Gastroesophageal sphincter (tissue), 4 donors: Measurements from ENCODE around the gene AGPAT1. TPM values are rescaled to one million over a fixed set of nuclear protein-coding genes. Genes with fewer than 3 reads are reported as not detected.

Experiments used
- ATAC-seq: fragments of 150-250 bp; one replicate; pipeline ENCODE4 v1.9.1; 2016; ENCODE audit warnings: mild to moderate bottlenecking, moderate library complexity
- H3K27ac ChIP-seq, 4 donors: fragments of 200-600 bp; sonication (generic) in 3 of 4; 1 replicate in 3 of 4; 2 replicates in 1 of 4; pipeline ENCODE4 v1.5.1; 2016 to 2019
- H3K27me3 ChIP-seq: fragments of 200-600 bp; sonication (generic); one replicate; pipeline ENCODE4 v1.5.1; 2019
- H3K36me3 ChIP-seq, 2 donors: fragments of 200-600 bp; sonication (generic); one replicate each; pipeline ENCODE4 v1.5.1; 2019; ENCODE audit warnings: control low read depth in 1 of 2
- H3K4me1 ChIP-seq, 3 donors: fragments of 200-600 bp; sonication (generic); 1 replicate in 2 of 3; 2 replicates in 1 of 3; pipeline ENCODE4 v1.5.1; 2016 to 2019; ENCODE audit warnings: control low read depth in 2 of 3
- H3K4me3 ChIP-seq, 2 donors: fragments of 200-600 bp; sonication (generic); one replicate each; pipeline ENCODE4 v1.5.1; 2019; ENCODE audit warnings: mild to moderate bottlenecking in 1 of 2, moderate library complexity in 1 of 2
- H3K9me3 ChIP-seq, 3 donors: fragments of 200-600 bp; sonication (generic); one replicate each; pipeline ENCODE4 v1.5.1; 2017 to 2019; ENCODE audit warnings: control low read depth in 2 of 3
- EP300 ChIP-seq: sonication (generic); formaldehyde crosslinking; IDR thresholded peaks from one replicate; pipeline ENCODE4 v1.6.1; 2017; ENCODE audit warnings: antibody characterized with exemption, mild to moderate bottlenecking
- POLR2A ChIP-seq, 2 donors: fragments of 450-650 bp; IDR thresholded peaks; one replicate each; pipeline ENCODE4 v1.6.1; 2017; ENCODE audit warnings: antibody characterized with exemption in 2 of 2, mild to moderate bottlenecking in 2 of 2, moderate library complexity in 1 of 2
- POLR2AphosphoS5 ChIP-seq: sonication (generic); formaldehyde crosslinking; IDR thresholded peaks from one replicate; pipeline ENCODE4 v1.6.1; 2017; ENCODE audit warnings: antibody characterized with exemption
- WGBS, 2 donors: methylation state at CpG; one replicate each; pipeline ENCODE4 v1.1.5; 2018; ENCODE audit warnings: low coverage in 1 of 2; 5-methylcytosine and 5-hydroxymethylcytosine counted together
- total RNA-seq, 4 donors: library from RNA; depleted of rRNA; stranded (reverse); fragments of >200 nt; gene quantifications; one replicate each; pipeline ENCODE4 v1.1.0, GENCODE V29; 2016
- TF ChIP-seq, protein P1 (sequence below), 4 experiments: fragments of 200-600 bp in 2 of 4; fragments of 450-650 bp in 2 of 4; sonication (generic) in 1 of 4; IDR thresholded peaks; one replicate each; pipeline ENCODE4 v1.5.1; 2017 to 2019; ENCODE audit warnings: antibody characterized with exemption in 4 of 4, mild to moderate bottlenecking in 2 of 4, moderate library complexity in 2 of 4

AGPAT1 gene
- total RNA-seq, 4 donors from 2014 or later, result 45.6 to 70.5 (median 54.6) TPM

DNA sequence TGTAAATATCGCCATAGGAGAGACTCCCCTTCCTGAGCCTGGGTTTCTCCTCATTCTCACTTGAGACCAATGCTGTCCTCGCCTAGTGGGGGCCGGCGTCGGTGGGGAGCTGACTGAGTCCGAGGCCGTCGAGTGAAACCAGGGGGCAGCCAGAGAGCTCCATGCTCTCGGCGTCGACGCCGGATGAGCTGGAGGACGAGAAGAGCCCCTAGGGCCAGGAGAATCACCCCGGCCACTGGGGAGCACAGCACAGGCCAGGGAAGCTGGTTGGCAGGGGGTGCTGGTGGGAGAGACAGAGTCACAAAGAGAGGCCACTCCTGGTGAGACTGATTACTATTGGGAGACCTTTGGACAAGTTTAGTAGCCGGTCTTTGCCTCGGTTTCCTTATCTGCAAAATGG is 23.0 kb upstream of the AGPAT1 start:
- TF ChIP-seq POLR2A (IDR thresholded peaks at IDR 0.05) (no peak), EP300 (no peak), POLR2AphosphoS5 (no peak)
- TF ChIP-seq, protein P1, sequence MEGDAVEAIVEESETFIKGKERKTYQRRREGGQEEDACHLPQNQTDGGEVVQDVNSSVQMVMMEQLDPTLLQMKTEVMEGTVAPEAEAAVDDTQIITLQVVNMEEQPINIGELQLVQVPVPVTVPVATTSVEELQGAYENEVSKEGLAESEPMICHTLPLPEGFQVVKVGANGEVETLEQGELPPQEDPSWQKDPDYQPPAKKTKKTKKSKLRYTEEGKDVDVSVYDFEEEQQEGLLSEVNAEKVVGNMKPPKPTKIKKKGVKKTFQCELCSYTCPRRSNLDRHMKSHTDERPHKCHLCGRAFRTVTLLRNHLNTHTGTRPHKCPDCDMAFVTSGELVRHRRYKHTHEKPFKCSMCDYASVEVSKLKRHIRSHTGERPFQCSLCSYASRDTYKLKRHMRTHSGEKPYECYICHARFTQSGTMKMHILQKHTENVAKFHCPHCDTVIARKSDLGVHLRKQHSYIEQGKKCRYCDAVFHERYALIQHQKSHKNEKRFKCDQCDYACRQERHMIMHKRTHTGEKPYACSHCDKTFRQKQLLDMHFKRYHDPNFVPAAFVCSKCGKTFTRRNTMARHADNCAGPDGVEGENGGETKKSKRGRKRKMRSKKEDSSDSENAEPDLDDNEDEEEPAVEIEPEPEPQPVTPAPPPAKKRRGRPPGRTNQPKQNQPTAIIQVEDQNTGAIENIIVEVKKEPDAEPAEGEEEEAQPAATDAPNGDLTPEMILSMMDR (IDR thresholded peaks at IDR 0.05), result no peak
- ATAC-seq, result no peak
- no peaks in the 10 kb centered on the region for H3K9me3 ChIP-seq
- peaks cover 24% of the 10 kb centered on the region for H3K27me3 ChIP-seq
- no peak overlapping the region for H3K27ac ChIP-seq
- H3K4me1 ChIP-seq, result peaks cover 2 to 28% (median 14%) of the 10 kb centered on the region in 3 donors
- H3K4me3 ChIP-seq, result no peak overlapping the region
- no peaks in the 10 kb centered on the region for H3K36me3 ChIP-seq
- WGBS, 2 donors, result 80 to 100% methylated on average over 1 to 2 of the region's 17 CpGs

DNA sequence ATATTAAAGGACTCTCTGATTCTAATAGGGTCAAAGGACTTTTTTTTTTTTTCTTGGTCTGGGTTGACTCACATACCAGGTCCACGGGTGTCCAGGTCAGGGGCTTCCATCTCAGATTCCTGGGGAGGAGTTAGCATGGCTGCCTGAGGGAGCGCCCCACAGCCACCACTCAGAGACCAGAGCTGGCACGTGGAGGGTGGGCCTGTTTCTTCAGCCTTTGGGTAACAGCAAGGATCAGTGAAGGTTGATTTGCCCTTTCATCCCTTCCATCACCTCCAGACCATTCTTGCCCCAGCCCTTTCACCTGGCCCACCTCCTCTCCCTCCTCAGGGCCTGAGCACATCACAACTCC is 22.4 kb upstream of the AGPAT1 start:
- H3K4me3 ChIP-seq, result no peak overlapping the region
- no peaks in the 10 kb centered on the region for H3K9me3 ChIP-seq
- H3K27ac ChIP-seq, result peak overlapping the region in 1 of 4 donors; percentile 99
- 60 to 80% methylated on average over 1 of the region's 3 CpGs for WGBS, 2 donors
- no peak for TF ChIP-seq EP300
- no peak for TF ChIP-seq POLR2A (IDR thresholded peaks at IDR 0.05)
- TF ChIP-seq, protein P1 (IDR thresholded peaks at IDR 0.05), result no peak
- TF ChIP-seq POLR2AphosphoS5, result no peak
- ATAC-seq, result no peak
- peaks cover 2 to 33% (median 14%) of the 10 kb centered on the region in 3 donors for H3K4me1 ChIP-seq
- H3K36me3 ChIP-seq, result no peaks in the 10 kb centered on the region
- peaks cover 19% of the 10 kb centered on the region for H3K27me3 ChIP-seq

DNA sequence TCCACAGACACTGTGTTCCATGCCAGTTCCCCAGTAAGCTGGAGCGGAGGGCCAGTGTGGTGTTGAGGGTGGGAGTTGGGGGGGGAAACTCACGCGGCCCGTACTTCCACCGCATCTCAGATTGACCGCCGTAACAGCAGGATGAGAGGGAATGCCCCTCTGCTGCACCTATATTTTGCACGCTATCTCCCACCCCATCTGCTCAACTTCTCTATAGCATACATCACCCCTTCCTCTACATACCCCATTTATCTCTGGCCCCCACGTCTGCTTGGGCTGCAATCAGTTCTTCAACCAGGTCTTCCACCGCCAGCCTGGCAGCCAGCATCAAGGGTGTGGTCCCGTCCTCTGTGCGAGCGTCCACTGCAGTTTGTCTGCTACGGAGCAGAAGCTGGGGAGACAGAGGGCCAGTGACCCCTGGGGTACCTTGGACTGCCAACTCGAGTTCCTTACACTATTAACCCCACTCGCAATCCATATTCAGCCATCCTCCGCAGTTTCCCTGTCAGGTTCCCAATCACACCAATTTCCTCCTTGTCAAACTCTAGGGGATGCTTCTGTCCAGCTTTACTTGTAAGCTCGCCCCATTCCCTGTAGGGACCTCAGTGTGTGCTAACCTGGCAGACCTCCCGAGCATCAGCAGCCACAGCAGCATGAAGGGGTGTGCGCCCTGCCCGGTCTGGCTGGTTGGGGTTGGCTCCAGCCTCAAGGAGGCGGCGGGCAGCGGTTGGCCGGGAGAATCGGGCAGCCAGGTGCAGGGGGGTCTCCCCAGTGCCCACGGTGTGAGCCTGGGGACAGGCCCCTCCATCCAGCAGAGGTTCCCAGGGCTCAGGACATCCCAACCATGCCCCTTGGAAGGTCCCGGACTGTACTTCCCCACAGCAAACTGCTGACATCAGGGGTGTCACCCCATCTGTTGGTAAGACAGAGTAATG is 21.1 kb upstream of the AGPAT1 start:
- ATAC-seq, result no peak
- WGBS, 2 donors, result 7 to 13% methylated on average over 2 to 16 of the region's 28 CpGs
- H3K36me3 ChIP-seq, result no peaks in the 10 kb centered on the region
- peaks cover 2 to 45% (median 14%) of the 10 kb centered on the region in 3 donors for H3K4me1 ChIP-seq
- peaks cover 11% of the 10 kb centered on the region for H3K27me3 ChIP-seq
- H3K27ac ChIP-seq, result peak overlapping the region; percentile 95 to 99 (median 98)
- TF ChIP-seq POLR2AphosphoS5, result no peak
- TF ChIP-seq EP300, result no peak
- no peak for TF ChIP-seq POLR2A (IDR thresholded peaks at IDR 0.05)
- TF ChIP-seq, protein P1 (IDR thresholded peaks at IDR 0.05), result no peak
- peak overlapping the region; percentile 67 to 71 for H3K4me3 ChIP-seq
- no peaks in the 10 kb centered on the region for H3K9me3 ChIP-seq

DNA sequence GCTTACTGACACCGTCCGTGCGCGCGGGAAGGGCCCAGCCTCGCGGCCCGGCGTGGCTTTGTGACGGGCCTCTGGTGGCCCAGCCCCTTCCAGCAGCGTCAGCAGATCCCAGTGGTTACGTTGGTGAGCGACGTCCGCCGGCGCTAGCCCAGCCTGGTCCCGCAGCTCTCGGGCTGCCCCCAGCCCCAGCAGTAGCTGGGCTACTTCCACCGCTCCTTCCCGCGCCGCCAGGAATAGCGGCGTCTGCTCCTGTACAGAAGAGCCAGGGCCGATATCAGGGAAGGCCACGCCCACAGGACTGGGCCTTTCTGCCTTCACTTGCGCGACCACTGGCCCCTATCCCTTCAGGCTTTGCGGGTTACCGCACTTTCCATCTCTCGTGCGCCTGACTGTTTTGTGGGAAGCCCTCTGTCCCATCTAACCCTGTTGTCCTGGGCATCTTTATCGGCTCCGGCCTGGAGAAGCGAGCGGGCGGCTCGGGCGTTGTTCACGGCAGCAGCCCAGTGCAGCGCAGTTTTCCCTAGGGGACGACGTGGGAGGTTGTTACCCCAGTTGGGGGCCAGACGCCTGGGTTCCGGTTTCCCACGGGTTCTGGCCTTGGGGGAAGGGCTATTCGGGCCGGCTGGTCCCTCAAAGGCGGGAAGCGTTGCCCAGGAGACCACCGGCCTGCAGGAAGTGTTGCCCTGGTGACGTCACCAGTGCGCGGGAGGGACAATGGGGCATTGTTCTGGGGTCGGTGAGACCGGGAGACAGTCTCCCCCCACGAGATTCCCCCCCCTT is 20.2 kb upstream of the AGPAT1 start:
- WGBS, 2 donors, result 0% methylated on average over 13 of the region's 58 CpGs; no CpG with 5 or more reads in 1 of the 2 donors
- peaks cover 2 to 53% (median 14%) of the 10 kb centered on the region in 3 donors for H3K4me1 ChIP-seq

More for the DNA sequence above, 20.2 kb upstream of the AGPAT1 start:
- peak overlapping the region; percentile 67 to 71 for H3K4me3 ChIP-seq
- H3K27me3 ChIP-seq, result peaks cover 4% of the 10 kb centered on the region
- peak; percentile 93 for ATAC-seq
- peak overlapping the region; percentile 95 to 99 (median 98) for H3K27ac ChIP-seq
- TF ChIP-seq, protein P1 (IDR thresholded peaks at IDR 0.05), result no peak
- TF ChIP-seq POLR2A (IDR thresholded peaks at IDR 0.05) (peak; percentile 99), POLR2AphosphoS5 (peak; percentile 99), EP300 (peak; percentile 50)
- H3K36me3 ChIP-seq, result no peaks in the 10 kb centered on the region
- no peaks in the 10 kb centered on the region for H3K9me3 ChIP-seq
